Measurements from ENCODE around the gene HOXC9.

DNA sequence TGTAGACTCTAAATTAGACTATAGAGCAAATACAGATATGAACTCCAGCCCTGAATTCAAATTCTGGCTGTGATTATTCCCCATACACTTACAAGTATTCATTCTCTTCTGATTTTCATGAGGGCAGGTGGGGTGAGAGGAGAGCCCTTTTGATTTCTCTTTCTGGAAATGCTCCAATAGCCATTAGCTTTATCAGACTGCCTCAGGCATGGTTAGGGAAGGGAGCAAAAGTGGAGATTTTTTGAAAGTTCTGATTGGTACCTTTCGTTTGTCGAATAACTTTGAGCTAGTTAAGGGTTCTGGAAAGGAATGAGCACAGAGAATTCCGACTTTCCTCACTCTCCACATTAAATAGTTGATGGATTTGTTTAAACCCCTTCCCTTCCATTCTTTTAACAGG is 40.7 kb downstream of the HOXC9 start:
- TF ChIP-seq, protein P1, sequence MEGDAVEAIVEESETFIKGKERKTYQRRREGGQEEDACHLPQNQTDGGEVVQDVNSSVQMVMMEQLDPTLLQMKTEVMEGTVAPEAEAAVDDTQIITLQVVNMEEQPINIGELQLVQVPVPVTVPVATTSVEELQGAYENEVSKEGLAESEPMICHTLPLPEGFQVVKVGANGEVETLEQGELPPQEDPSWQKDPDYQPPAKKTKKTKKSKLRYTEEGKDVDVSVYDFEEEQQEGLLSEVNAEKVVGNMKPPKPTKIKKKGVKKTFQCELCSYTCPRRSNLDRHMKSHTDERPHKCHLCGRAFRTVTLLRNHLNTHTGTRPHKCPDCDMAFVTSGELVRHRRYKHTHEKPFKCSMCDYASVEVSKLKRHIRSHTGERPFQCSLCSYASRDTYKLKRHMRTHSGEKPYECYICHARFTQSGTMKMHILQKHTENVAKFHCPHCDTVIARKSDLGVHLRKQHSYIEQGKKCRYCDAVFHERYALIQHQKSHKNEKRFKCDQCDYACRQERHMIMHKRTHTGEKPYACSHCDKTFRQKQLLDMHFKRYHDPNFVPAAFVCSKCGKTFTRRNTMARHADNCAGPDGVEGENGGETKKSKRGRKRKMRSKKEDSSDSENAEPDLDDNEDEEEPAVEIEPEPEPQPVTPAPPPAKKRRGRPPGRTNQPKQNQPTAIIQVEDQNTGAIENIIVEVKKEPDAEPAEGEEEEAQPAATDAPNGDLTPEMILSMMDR (IDR thresholded peaks at IDR 0.05) = no peak
- no peak for TF ChIP-seq POLR2A (IDR thresholded peaks at IDR 0.05)
